Stimulated activated CD8-positive, alpha-beta memory T cell treated with anti-CD3 and anti-CD28 coated beads, Interleukin-4, amount 100 ng/mL, for 48 hours (primary cell): ENCODE measurements around the gene SH3RF1.

Experiments used
- DNase-seq: peaks from one replicate; pipeline ENCODE4 v3.0.0-alpha.2; 2020

SH3RF1 gene

GRCh38 chr4:169158046-169158445, 112.7 kb downstream of the SH3RF1 start:
- DNase-seq, result no peak

GRCh38 chr4:169156392-169156791, 114.4 kb downstream of the SH3RF1 start:
- no peak for DNase-seq

GRCh38 chr4:169154121-169154520, 116.6 kb downstream of the SH3RF1 start:
- DNase-seq, result no peak

- DNase-seq, result no peak
These were observed 117.2 kb downstream of the SH3RF1 start for GRCh38 chr4:169153481-169154087.

- no peak for DNase-seq
These were observed 117.9 kb downstream of the SH3RF1 start for GRCh38 chr4:169152899-169153298.

- no peak for DNase-seq
These were observed 118.7 kb downstream of the SH3RF1 start for GRCh38 chr4:169152098-169152497.

GRCh38 chr4:169151671-169152070, 119.1 kb downstream of the SH3RF1 start:
- DNase-seq, result no peak

GRCh38 chr4:169150806-169151205, 120.0 kb downstream of the SH3RF1 start:
- no peak for DNase-seq

GRCh38 chr4:169148885-169149284, 121.9 kb downstream of the SH3RF1 start:
- no peak for DNase-seq

- DNase-seq, result no peak
These were observed 123.6 kb downstream of the SH3RF1 start for GRCh38 chr4:169147191-169147590.

GRCh38 chr4:169144061-169144600, 126.6 kb downstream of the SH3RF1 start:
- DNase-seq, result no peak

- DNase-seq, result no peak
These were observed 127.4 kb downstream of the SH3RF1 start for GRCh38 chr4:169143335-169143734.

GRCh38 chr4:169142906-169143305, 127.8 kb downstream of the SH3RF1 start:
- DNase-seq, result no peak

GRCh38 chr4:169142391-169142790, 128.4 kb downstream of the SH3RF1 start:
- no peak for DNase-seq

GRCh38 chr4:169139021-169139420, 131.7 kb downstream of the SH3RF1 start:
- no peak for DNase-seq

- DNase-seq, result no peak
These were observed 133.2 kb downstream of the SH3RF1 start for GRCh38 chr4:169137558-169137920.

- DNase-seq, result no peak
These were observed 133.8 kb downstream of the SH3RF1 start for GRCh38 chr4:169136796-169137557.

GRCh38 chr4:169136330-169136729, 134.4 kb downstream of the SH3RF1 start:
- no peak for DNase-seq

GRCh38 chr4:169135776-169136175, 135.0 kb downstream of the SH3RF1 start:
- no peak for DNase-seq

- DNase-seq, result no peak
These were observed 136.8 kb downstream of the SH3RF1 start for GRCh38 chr4:169133932-169134331.

- no peak for DNase-seq
These were observed 138.0 kb downstream of the SH3RF1 start for GRCh38 chr4:169132561-169133305.

GRCh38 chr4:169131556-169132208, 139.1 kb downstream of the SH3RF1 start:
- DNase-seq, result no peak

- DNase-seq, result no peak
These were observed 141.9 kb downstream of the SH3RF1 start for GRCh38 chr4:169128902-169129301.
